ENCODE results near the gene STEAP1B.
"Not testable (repeated sequence)": the region's sequence is repeated elsewhere in the genome, so short reads cannot be mapped to it uniquely, and the experiment has no call there.

Gene STEAP1B

DNA sequence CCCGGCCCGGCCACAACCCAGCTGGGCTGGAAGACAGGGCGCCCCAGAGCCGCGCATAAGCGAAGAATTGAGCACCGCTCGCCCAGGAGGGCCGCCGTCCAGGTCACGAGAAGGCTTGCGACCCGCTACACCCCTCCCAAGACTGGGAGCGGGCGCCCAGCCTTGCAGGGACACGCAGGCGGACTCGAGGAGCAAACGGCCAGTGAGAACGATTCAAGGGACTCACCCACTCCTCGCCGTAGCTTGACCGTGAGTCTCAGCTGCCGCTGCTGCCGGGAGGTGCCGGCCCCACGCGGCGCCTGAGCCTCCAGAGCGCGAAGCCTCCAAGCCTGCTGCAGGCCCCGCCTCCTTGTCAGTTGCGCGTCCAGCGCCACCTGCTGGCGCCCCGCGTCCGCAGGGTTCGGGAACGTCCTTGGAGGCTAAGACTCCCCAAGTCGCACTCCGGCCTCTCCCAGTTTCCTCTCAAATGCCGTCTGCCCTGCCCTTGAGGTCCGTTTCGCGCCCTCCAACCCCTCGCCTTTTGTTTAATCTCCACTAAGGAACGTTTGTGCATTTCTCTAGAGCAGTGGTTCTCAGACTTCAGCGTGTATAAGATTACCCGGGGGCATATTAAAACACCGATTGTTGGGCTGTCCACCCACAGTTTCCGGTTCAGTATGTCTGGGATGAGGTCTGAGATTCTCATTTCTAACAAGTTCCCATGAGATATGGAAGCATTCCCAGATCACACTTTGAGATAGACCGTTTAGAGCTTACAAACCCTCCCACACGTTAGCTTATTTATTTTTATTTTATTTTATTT, at the start of gene STEAP1B:
Gene STEAP1B (minus strand): TSS at position 301 of the 802 bp plus-strand sequence. CDS start 5,333 bp downstream, outside the sequence.
- DNase-seq, result peak; percentile 84

DNA sequence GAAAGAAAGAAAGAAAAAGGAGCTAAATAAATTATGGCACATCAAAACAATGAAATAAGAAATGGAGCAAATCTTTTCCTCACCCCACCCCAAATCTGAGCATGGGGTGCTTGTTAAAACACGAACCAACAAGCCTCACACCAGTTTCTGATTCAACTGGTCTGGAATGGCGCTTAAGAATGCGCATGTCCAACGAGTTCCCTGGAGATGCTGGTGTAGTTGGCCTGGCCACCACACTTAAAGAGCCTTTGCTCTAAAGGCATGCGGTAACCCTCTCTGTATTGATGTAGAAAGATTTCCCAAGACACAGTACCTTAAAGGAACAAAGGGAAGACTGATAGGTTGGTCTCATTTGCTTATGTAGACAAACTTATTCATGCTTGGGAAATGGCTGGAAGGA, 49.1 kb upstream of the STEAP1B start:
- DNase-seq, result no peak

DNA sequence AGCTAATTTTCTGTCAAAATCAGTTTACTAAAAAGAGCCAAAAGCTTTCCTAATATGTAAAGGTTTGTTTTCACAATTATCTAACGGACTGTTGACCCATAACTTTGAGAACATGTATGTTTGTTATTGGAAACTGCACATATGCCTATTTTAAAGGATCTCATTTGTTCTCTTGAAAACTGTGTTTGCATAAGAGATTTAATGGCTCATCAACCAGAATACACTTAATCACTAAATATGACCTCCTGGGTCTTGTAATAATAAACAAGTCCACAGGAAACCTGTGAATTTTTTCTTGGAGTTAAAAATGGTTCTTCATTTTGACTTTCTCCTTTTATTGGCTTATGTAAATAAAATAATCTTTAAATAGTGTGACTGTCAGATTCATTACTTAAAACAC, 48.3 kb upstream of the STEAP1B start:
- DNase-seq, result no peak

DNA sequence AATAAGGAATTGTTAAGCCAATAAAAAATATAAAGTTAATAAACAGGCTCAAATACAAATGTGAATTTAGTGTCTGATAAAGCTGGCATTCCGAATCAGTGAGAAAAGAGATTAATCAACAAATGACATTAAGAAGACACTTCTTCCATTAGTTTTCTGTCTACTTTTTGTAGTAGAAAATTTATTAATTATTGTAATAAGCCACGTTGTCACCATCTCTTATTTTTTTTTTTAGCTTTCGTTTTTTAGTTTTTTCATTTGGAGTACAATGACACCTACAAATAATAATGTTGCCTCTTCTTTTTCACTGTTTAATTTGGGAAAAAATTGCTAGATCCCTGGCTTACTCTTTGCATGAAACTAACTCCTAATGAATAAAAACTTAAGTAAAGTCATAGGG, 46.8 kb upstream of the STEAP1B start:
- no peak for DNase-seq

DNA sequence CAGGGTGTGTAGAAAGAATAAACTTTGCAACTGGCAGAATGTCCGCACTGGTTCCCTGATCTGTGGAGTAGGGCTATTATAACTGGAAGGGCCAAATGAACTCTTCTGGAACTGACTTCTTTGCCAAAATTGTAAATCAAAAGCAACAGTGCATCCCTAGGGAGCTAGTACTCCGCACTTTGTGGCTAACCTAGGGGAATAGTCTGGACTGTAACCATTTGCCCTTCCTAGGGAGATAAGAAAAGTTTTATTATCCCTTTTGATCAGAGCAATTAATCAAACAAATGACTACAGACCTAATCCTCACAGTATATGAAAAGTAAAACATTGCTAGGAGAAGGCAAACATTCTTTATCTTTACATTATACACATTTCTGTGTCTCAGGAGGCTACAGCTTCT, 45.5 kb upstream of the STEAP1B start:
- DNase-seq, result no peak

DNA sequence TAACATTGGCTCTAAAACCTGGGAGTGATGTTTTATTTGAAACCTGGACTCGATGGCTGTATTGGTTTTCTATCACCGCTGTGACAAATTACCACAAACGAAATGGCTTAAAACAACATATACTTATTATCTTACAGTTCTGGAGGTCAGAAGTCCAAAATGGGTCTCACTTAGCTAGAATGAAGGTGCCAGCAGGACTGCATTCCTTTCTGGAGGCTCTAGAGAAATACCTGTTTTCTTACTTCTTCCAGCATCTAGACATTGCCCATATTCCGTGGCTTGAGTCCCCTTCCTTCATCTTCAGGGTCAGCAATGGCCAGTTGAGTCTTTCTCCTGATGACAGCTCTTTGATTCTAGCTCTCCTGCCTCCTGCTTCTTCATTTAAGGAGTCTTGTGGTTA, 44.3 kb upstream of the STEAP1B start:
- no peak for DNase-seq

DNA sequence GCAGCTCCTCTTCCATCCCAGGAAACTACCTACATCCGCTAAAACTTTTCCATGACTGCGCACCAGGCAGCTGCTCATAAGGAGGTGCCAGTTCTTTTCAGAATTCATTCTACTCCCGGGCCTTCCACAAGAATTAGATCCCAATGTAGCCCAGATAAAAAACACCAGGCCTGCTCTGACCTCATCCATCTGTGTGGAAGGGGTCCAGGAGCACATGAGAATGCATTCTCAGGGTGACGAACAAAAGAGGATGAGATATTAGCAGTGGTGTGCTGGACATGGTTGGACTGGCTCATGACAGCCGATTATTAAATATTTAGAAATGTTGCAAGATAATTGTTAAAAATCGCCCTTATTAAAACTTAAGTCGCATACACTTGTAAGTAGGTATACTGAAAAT, 43.2 kb upstream of the STEAP1B start:
- DNase-seq, result no peak

DNA sequence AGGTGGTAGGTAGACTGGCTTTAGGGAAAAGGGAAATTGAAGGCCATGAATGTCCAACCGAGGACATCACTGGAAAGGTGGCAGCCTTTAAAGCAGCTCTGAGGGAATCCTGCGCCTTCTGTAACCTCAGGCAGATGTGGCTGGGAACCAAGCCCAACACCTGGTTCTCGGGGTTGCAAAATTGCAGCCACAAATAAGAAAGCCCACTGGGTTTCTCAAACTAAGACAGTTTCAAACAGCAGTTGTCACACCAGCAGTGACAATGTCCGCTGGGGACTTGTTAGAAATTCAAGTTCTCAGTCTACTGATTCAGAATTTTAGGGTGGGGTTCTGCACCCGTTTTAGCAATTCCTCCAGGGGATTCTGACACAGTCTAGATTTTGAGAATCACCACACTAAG, 42.7 kb upstream of the STEAP1B start:
- DNase-seq, result no peak

DNA sequence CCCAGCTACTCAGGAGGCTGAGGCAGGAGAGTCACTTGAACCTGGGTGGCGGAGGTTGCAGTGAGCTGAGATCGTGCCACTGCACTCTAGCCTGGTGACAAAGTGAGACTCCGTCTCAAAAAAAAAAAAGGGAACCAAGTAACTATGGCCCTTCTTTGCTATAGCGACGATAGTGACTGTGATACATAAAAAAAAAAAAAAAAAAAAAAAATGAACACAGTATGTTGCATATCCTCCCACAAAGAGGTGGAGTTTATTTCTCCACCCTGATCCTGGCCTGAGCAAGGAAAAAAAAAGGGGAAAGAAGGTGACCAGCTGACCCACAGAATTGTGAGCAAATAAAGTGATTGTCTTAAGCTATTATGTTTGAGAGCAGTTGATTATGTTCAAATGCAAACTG, 42.3 kb upstream of the STEAP1B start:
- no peak for DNase-seq

DNA sequence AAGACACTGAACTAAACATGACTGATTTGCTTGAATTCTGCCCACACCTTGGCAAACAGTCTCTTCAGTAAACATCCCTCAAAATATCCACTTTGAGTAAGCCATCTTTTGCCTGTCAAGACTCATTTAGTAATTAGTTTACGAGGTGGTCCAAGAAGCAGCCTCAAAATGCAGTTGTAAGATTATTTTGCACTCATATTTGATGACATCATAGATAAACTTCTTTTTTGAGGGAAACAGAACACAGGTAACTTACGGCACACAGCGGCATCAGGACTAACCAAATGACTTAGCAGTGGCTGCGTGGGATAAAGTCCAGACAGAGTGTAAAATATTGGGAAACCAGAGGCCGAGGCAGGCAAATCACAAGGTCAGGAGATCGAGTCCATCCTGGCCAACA, 41.8 kb upstream of the STEAP1B start:
- no peak for DNase-seq

DNA sequence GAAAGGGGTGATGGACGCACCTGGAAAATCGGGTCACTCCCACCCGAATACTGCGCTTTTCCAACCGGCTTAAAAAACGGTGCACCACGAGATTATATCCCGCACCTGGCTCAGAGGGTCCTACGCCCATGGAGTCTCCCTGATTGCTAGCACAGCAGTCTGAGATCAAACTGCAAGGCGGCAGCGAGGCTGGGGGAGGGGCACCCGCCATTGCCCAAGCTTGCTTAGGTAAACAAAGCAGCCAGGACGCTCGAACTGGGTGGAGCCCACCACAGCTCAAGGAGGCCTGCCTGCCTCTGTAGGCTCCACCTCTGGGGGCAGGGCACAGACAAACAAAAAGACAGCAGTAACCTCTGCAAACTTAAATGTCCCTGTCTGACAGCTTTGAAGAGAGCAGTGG, 28.5 kb upstream of the STEAP1B start:
- DNase-seq, result not testable (repeated sequence)

DNA sequence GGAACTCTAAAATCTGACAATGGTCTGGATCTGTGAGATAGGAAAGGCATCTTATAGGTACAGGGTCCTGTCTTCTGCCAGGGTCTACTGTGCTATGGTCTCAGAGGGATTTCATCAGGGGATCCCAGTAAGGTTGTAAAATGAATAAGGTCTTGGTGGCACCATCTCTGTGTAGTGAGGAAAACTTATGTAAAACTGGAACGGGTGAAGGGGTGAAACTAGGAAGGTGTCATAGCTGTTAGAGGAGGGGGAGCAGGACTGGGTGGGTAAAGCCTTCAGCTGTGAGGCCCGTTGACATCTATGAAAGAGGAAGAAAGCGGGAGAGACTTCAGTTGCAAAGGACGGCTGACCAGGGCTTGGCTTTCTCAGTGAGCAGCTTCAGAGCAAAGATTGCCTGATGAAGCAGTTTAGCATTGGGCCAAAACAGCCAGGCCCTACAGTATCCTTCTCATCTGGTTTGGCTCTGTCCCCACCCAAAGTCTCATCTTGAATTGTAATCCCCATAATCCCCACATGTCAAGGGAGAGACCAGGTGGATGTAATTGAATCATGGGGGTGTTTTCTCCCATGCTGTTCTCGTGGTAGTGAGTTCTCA, 24.5 kb upstream of the STEAP1B start:
- DNase-seq, result not testable (repeated sequence)

DNA sequence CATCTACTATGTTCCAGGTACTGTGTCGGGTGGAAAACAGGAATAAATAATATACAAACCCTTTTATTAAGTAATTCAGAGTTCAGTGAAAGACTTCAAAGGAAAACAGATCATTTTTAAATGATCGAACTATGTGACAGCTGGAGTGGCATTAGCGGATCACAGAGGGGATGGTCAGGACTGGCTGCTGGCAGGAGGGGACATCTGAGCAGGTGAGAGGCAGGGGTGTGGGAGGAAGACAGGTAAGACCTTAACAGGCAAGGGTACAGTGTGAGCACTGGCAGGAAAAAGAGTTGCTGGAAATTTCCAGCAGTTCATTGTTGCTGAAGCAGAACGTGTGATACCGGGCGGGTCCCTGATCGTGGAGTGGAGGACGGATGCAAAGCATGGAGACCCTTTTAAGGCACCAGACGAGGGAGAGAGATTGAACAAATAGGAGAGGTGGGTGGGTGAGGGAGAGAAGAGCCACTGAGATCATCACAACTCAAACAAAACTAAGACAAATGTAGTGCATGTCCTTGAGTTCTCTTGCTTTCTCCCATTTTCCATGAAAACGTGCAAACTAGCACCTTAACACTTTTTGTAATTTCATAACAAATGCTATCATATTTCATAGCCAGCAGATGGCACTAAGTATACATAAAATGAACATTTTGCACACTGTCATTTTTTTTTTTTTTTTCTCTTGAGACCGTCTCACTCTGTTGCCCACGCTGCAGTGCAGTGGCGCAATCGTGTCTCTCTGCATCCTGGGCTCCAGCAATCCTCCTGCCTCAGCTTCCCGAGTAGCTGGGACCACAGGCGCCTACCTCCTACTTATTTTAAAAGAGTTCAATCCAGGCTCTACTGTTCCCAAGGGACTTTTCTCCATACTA, 23.7 kb upstream of the STEAP1B start:
- not testable (repeated sequence) for DNase-seq

DNA sequence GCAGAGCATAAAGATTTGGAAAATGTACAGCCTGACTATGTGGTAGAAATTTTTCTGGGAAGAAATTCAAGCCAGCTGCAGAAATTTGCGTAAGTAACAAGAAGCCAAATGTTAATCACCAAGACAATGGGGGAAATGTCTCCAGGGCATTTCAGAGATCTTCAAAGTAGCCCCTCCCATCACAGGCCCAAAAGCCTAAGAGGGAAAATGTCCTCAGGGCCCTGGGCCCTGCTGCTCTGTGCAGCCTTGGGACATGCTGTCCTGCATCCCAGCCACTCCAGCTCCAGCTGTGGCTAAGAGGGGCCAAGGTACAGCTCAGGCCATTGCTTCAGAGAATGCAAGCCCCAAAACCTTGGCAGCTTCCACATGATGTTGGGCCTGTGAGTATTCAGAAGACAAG, 19.6 kb upstream of the STEAP1B start:
- DNase-seq, result not testable (repeated sequence)

DNA sequence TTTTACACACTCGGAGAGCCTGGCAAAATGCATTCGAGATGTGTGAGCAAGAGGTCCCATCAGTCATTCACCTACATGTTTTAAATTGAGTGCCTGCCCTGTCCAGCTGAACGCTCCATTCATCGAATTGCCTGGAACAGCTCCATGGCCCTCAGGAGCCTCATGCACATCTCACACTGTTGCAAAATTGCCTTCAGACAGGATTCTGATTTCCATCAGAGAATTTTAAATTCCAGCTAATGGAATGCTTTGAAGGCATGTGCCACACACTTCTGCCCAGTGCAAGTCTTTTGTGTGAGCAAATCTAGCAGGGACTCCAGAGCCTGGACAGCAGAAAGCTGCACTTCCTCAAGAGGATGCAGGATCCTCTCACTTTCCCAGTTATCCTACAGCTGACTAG, 17.0 kb upstream of the STEAP1B start:
- DNase-seq, result not testable (repeated sequence)

DNA sequence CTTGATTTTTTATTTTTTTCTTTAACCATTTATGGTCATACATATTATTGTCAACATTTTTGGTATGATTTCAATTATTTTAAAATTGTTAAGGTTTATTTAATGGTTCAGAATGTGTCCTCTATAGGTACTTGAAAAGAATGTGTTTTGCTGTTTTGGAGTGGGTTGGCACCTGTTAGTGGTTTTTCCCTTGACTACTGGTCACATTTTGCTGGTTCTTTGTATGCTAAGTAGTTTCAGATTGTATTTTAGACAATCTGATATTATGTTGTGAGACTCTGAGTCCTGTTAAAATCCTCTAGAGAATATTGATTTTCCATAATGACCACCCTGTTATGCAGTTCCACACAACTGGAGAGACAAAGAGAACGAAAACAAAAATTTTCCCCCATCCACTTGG, 15.0 kb upstream of the STEAP1B start:
- not testable (repeated sequence) for DNase-seq

DNA sequence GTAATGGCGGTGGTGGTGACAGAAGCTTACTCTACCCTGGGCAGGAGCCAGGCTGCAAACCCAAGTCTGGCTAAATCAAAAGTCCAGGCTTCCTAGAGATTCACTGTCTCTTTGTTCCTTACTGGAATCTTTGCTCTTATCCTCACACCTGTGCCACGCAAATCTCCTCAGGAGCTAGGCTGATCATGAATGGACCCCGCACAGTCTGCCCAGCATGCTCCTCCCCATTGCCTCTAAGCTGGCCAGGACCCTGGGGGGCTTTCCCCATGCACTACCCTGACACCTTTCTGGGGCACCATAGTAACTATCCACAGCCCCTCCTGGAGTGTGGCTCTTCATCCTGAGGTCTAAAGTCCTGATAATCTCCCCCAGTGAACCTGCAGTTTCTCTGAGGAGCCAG, 7.3 kb upstream of the STEAP1B start:
- DNase-seq, result not testable (repeated sequence)

DNA sequence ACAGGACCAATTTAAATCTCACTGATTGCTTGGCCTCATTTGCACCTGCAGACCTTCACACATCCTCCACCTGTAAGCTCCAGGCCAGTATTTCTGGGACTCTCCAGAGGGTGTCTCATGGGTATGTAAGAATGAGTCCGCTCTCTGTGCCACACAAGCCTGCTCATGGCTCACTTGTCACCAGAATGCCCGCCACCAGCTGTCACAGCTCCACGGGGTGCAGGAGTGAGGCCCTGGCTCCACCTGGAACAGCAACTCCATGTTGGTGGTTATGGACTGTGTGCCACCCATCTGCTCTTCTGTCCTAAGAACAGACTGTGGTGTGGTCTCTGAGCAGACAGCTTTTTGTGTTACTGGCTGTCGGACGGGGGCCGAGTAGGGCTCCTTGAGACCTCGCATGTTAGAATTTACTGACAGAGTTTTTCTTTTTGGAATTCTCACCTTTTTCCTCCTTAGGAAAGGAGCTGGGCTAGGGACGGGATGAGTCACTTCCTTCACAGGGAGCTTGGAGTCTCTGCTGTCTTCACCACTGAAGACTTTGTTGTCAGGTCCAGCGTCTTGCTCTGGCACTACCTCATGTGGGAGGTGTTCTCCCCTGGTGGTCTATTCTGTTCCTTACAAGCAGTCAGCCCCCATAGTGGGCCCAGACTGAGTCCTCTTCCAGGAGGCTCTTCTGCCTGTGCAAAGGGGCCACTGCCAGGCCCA, 6.5 kb upstream of the STEAP1B start:
- not testable (repeated sequence) for DNase-seq

DNA sequence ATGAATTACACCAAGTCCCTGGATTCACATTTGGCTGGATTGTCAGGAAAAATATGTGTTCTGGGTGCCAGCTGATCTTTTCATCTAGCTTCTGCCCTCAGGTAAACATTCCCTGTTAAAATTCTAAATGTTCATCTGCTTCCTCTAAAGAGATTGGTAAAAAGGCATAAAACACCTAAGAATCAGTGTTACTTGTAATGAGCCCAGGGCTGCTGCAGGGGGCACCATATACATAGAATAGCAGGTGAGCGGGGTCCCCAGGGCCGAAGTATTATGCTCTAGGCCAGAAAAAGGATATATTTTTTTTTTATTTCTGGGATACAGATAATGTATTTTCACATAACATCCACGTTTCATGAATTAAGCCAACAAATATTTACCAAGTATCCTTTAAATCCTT, 4.5 kb upstream of the STEAP1B start:
- not testable (repeated sequence) for DNase-seq

DNA sequence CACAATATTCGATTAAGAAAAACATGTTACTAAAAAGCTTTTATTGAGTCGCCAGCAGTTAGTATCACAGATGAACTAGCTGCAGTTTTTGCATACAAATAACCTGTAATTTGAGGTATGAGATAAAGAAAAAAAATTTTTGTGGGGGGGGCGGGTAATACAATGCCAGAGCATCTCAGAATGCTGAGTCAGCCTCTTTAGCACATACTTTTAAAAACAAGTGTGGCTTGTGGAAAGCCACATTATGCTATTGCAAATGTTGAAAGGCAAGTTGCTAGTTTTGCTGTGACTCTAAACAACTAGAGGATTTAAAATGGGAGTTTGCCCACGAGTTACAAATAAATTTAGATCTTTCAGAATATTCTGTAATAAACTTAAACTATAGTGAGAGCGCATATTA, 2.1 kb upstream of the STEAP1B start:
- not testable (repeated sequence) for DNase-seq

DNA sequence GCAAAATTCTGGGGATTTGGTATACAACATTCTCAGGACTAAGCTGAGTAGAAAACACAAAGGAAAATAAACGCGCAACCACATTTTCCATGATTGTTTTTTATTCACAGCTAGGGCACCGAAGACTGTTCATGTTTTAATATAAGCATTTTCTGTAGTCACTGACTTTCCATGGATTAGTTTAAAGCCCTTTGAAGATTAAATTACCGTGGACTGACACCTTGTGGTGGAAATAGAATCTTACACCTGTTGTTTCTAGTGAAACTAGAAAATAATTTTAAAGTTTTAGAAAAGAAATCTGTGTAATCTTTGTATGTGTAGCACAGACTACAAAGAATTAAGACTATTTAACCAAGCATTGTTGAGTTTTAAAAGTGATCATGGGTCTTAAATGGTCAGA, 1.3 kb upstream of the STEAP1B start:
- DNase-seq, result not testable (repeated sequence)

DNA sequence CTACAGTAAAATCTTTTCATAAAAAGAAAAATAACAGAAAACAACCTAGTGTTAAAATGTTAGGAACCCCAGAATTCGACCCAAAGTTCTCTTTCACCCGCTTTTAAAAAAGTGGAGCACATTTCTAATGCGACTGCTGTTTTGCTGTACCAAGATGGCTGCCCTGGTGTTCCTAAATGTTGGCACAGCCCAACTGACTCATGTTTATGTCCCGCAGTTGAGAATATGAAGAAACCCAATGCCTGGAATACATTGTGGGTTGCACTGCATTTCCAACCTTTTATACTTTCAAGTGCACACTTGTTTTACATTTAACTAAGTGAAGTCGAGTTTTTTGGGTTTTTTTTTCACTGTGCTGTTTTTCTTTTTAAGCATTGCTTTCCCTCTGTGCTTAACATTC, 944 bp downstream of the STEAP1B start:
- DNase-seq, result no peak

DNA sequence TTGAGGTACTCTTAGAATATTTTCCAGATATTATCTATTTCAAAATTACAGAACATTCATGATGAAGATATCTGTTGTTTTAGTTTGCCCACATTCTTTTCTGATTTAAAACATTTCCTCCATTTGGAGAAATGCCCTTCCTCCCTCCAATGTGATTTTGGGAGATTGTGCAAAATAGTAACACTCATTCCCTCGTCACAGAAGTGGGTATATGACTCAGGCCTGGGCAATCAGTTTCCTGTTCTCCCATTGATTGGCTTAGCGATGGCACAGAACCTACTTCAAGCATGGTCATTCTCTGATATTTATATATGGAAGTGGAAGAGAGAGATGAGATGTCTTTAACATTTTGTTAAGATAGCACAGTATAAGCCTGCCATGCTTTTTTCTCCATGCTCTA, 3.1 kb downstream of the STEAP1B start:
- not testable (repeated sequence) for DNase-seq

Measured in activated CD8-positive, alpha-beta memory T cell treated with anti-CD3 and anti-CD28 coated beads, Interleukin-2, amount 50 U/mL, for 4 hours (primary cell).